ENCODE data around the gene AADAT.

AADAT gene

GRCh38 chr4:170027181-170027829 is 62.5 kb downstream of the AADAT start:
- DNase-seq, result peak; percentile 94

DNA sequence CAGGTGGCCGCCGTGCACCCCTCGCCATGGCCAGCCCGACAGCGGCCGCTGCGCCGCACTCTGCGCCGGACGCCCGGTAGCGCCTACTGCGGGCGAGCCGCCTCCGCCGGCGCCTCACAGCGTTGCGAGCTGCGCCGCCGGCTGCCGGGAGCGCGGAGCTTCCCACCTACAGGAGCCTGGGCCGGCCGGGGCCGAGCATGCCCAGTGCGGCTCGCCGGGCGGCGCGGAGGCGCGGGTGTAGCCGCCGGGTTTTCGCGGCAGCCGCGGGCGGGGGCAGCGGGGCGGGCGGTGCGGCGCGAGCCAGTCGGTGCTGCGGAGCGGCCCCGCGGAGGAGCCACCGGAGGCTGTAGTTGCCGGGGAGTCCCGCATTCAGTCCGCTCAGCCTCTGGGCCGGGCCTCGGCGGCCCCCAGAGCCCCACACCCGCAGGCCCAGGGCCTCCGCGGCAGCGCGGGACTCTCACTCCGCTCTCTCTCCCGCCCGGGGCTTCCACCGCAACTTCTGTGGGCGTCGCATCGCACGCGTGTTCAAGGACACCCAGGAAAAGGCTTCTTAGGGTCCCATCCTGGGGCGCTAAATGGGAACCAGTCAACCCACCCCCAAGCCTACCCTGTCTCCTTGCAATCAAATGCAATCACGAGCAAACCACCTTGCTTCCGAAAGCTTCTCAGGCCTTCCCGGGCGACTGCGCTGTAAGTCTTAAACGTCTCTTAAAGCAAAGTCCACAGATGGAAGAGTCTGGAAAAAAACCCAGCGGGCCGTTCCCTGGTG is 63.3 kb downstream of the AADAT start, which contains the start of gene MFAP3L:
Gene MFAP3L (minus strand): TSS at position 143 of the 769 bp plus-strand sequence. CDS start 20,518 bp downstream, outside the sequence.
- DNase-seq, result peak; percentile 81 to 89

DNA sequence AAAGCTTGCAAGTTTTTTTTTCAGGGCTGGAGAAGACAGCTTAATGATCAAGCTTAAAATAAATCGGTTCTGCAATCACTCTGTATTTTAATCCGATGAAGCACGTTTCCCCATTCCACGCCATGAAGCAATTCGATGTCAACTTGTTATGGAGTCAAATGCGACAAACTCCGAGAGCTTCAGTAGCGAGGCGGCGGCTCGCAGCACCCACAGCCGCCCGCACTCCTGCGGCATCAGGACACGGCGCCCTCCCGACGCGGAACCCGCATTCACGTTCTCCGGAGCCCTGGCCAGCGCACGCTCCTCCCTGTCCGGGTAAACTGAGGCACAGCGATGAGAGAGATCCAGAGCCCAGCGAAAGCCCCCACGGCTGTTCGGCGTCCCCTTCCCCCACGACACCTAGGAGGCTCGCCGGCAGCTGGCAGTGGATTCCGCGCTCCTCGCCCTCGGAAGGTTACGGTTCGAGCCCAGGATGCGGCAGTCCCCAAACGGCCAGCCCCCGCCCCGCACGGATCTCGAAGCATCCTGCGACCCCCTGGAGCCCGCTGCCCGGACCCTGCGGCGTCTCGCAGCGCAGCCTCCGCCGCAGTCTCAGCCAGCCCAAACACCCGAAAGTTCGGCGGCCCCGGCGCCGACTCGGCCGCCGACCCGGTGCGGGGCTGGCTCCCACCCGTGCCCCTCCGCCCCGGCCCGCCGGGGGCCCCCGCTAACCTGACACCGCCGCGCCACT is 64.1 kb downstream of the AADAT start:
- peak in 1 of 2 experiments; percentile 20 for DNase-seq

DNA sequence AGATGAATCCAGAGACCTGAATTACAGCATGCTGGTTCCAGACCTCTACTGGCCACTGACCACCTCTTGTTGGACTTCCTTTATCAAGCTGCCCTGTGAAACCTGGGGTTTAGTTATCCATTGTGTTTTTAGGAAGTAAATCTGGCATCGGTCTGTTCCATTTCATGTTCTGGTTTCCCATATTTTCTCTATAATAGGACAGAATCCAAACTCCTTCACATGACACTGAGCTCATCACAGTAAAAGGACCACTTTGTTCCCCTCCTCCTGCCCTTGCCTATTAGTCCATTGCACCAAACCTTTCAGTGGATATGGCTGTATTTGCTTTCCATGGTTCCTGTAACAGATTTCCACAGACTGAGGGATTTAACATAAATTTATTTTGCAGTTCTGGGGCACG is 67.5 kb downstream of the AADAT start:
- no peak for DNase-seq

DNA sequence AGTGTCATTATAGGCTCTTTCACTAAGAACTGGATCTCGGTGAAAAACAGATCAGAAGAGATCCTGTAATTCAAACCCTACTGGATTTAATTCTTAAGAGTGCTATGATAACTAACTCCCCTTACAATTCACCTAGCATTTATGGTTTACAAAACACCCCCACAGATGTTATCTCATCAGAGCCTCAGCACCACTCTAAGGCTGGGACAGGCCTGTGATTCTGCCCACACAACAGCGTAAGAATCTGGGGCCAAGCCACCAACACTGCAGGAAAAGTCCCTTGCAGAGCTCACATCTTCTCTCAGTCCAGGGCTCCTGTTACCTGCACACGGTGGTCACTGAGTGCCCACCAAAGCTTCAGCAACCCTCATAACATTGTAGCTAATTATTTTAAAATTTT is 72.5 kb downstream of the AADAT start:
- no peak for DNase-seq

GRCh38 chr4:170015285-170015684 is 74.5 kb downstream of the AADAT start:
- no peak for DNase-seq

GRCh38 chr4:170014359-170015011 is 75.3 kb downstream of the AADAT start:
- DNase-seq, result no peak

GRCh38 chr4:170012629-170012958 is 77.2 kb downstream of the AADAT start:
- no peak for DNase-seq

GRCh38 chr4:170011921-170012628 is 77.7 kb downstream of the AADAT start:
- DNase-seq, result no peak
